HepG2 (cell line): ENCODE measurements around the gene ZNF620. TPM values are rescaled to one million over a fixed set of nuclear protein-coding genes. Genes with fewer than 3 reads are reported as not detected.
A peak's percentile ranks its signal among the peaks of the same experiment; 100 is the strongest.

Experiments used
- ATAC-seq: fragments of 200-7000 bp; cut with Tn5 transposase; 3 replicates; pipeline ENCODE4 v1.9.1; 2020; ENCODE audit warnings: mild to moderate bottlenecking, moderate library complexity
- BruUV-seq: library from RNA; stranded (reverse); fragments of 400-500 nt; replicated peaks from 2 replicates; lab custom pipeline; 2021; lab: Mats Ljungman, UMichigan
- CTCF ChIA-PET: fragments of 300-600 bp; formaldehyde crosslinking; extraction: SDS; loops from one replicate; lab custom pipeline; 2021; ENCODE audit warnings: low total read pairs, inconsistent platforms, low intra/inter-chr PET ratio; lab: Yijun Ruan, JAX
- POLR2A ChIA-PET: fragments of 350-600 bp; sonication (Branson Sonifier 250); formaldehyde crosslinking; loops from one replicate; lab custom pipeline; 2020; ENCODE audit warnings: antibody characterized with exemption, inconsistent platforms; lab: Yijun Ruan, JAX
- DNase-seq: peaks from one replicate; pipeline ENCODE4 v3.0.0-alpha.2; 2015; ENCODE audit warnings: low spot score
- FAIRE-seq: peaks from 3 replicates; lab custom pipeline; 2011; peaks lifted over from hg19 to GRCh38; lab: Jason Lieb, UNC
- H2AFZ ChIP-seq: one replicate; pipeline ENCODE4 v1.6.1; 2011; ENCODE audit warnings: low read length, inconsistent platforms
- H3K27ac ChIP-seq: fragments of 300-600 bp; 3 replicates; pipeline ENCODE4 v1.8.0; 2011; ENCODE audit warnings: mixed run types, mild to moderate bottlenecking, mixed read lengths, low read length, inconsistent platforms; ENCODE audit not compliant: insufficient read depth; ENCODE audit errors: extremely low read length
- H3K27me3 ChIP-seq, 2 experiments: fragments of 200-600 bp in 1 of 2; 2 replicates in 1 of 2; 3 replicates in 1 of 2; pipeline versions ENCODE4 v1.6.0 to v1.8.0; 2011; ENCODE audit warnings: low read length in 2 of 2, mild to moderate bottlenecking in 2 of 2, moderate library complexity in 2 of 2, inconsistent platforms in 1 of 2; ENCODE audit not compliant: insufficient read depth in 2 of 2, control insufficient read depth in 1 of 2
- H3K36me3 ChIP-seq, 2 experiments: fragments of 200-600 bp in 1 of 2; replicated peaks in 1 of 2; 2 replicates in 1 of 2; 3 replicates in 1 of 2; pipeline versions ENCODE4 v1.5.1 to v1.8.0; 2011; ENCODE audit warnings: low read length in 2 of 2, inconsistent platforms in 1 of 2; ENCODE audit not compliant: insufficient read depth in 2 of 2, control insufficient read depth in 1 of 2
- H3K4me1 ChIP-seq: 2 replicates; pipeline ENCODE4 v1.5.1; 2012; ENCODE audit warnings: low read length, inconsistent platforms; ENCODE audit not compliant: insufficient read depth
- H3K4me2 ChIP-seq: 2 replicates; pipeline ENCODE4 v1.6.0; 2011; ENCODE audit warnings: low read depth, low read length, inconsistent platforms
- H3K4me3 ChIP-seq, 3 experiments: fragments of 200-600 bp in 1 of 3; sonication (generic), shearing (Covaris generic) in 1 of 3; replicated peaks in 1 of 3; 2 replicates each; pipeline ENCODE4 v1.5.1; 2011 to 2016; ENCODE audit warnings: low read length in 3 of 3, inconsistent platforms in 2 of 3, low read depth in 2 of 3, mild to moderate bottlenecking in 2 of 3, control low read depth in 1 of 3, mixed read lengths in 1 of 3; ENCODE audit not compliant: insufficient read depth in 1 of 3
- H3K79me2 ChIP-seq: one replicate; pipeline ENCODE4 v1.6.1; 2011; ENCODE audit warnings: low read length, inconsistent platforms; ENCODE audit not compliant: insufficient read depth
- H3K9ac ChIP-seq: 2 replicates; pipeline ENCODE4 v1.6.0; 2011; ENCODE audit warnings: mild to moderate bottlenecking, low read depth, low read length, inconsistent platforms; ENCODE audit not compliant: insufficient read depth
- H3K9me3 ChIP-seq: 2 replicates; pipeline ENCODE4 v1.5.1; 2012; ENCODE audit warnings: mild to moderate bottlenecking, low read length
- H4K20me1 ChIP-seq: 2 replicates; pipeline ENCODE4 v1.6.0; 2011; ENCODE audit warnings: inconsistent platforms, mild to moderate bottlenecking, low read length, moderate library complexity; ENCODE audit not compliant: insufficient read depth
- ADNP ChIP-seq: sonication (generic); formaldehyde crosslinking; IDR thresholded peaks from 2 replicates; pipeline ENCODE4 v1.4.0; 2020; ENCODE audit warnings: missing genetic modification reagents
- HNF4A ChIP-seq: sonication (generic); formaldehyde crosslinking; IDR thresholded peaks from 2 replicates; pipeline ENCODE4 v1.4.0; 2020; ENCODE audit warnings: missing genetic modification reagents
- HOXD1 ChIP-seq: sonication (generic); formaldehyde crosslinking; IDR thresholded peaks from 2 replicates; pipeline ENCODE4 v1.5.0; 2020; ENCODE audit warnings: missing genetic modification reagents
- JDP2 ChIP-seq: sonication (generic); formaldehyde crosslinking; IDR thresholded peaks from 2 replicates; pipeline ENCODE4 v1.8.1; 2022; ENCODE audit warnings: missing genetic modification reagents, borderline replicate concordance
- MAX ChIP-seq: IDR thresholded peaks from 2 replicates; pipeline ENCODE4 v1.6.1; 2012; ENCODE audit warnings: inconsistent platforms
- NCOR1 ChIP-seq: fragments of 200-600 bp; sonication (generic); IDR thresholded peaks from 2 replicates; pipeline ENCODE4 v1.7.0; 2017; ENCODE audit warnings: antibody characterized with exemption, low read length, borderline replicate concordance
- RBFOX2 ChIP-seq: fragments of 200-400 bp; formaldehyde crosslinking; IDR thresholded peaks from 2 replicates; pipeline ENCODE4 v1.6.1; 2017; ENCODE audit warnings: low read depth, mild to moderate bottlenecking, low read length
- SAP130 ChIP-seq: IDR thresholded peaks from 2 replicates; pipeline ENCODE4 v1.6.1; 2016; ENCODE audit warnings: low read depth
- ZBTB38 ChIP-seq: sonication (generic); formaldehyde crosslinking; IDR thresholded peaks from 2 replicates; pipeline ENCODE4 v1.5.1; 2020; ENCODE audit warnings: mild to moderate bottlenecking, missing genetic modification reagents
- ZFYVE20 ChIP-seq: sonication (generic); formaldehyde crosslinking; IDR thresholded peaks from 2 replicates; pipeline ENCODE4 v1.8.0; 2023; ENCODE audit warnings: low read depth, mild to moderate bottlenecking, moderate library complexity, missing genetic modification reagents, borderline replicate concordance
- ZNF644 ChIP-seq: IDR thresholded peaks from 2 replicates; pipeline ENCODE4 v1.6.1; 2016; ENCODE audit warnings: low read depth
- WGBS: methylation state at CpG from one replicate; pipeline ENCODE4 v1.1.6; 2017; ENCODE audit warnings: low lambda C conversion rate; 5-methylcytosine and 5-hydroxymethylcytosine counted together
- in situ Hi-C: cut with HindIII; loops from 2 replicates; pipeline ENCODE4 v1.10.0; 2017; ENCODE audit warnings: low pct_unique_long_range_greater_than_20kb; ENCODE audit not compliant: extremely low pct_ligation_motif_present
- intact Hi-C: fragments of 100-400 bp; cut with micrococcal nuclease; formaldehyde crosslinking; loops from one replicate; pipeline ENCODE4 v1.10.0; 2022; ENCODE audit not compliant: unreplicated experiment
- polyA plus RNA-seq, 8 experiments: library from polyadenylated mRNA; depleted of rRNA in 3 of 8; stranded (reverse) in 7 of 8; unstranded in 1 of 8; fragments of >200 nt; fragmentation: Illumina TruSeq in 4 of 8; extraction: Trizol in 4 of 8; gene quantifications; 2 replicates each; pipeline versions ENCODE4 v1.2.1 to v1.2.3, GENCODE V29; 2011 to 2016; ENCODE audit warnings: low read depth in 4 of 8, missing spikeins in 1 of 8, mixed read lengths in 1 of 8; ENCODE audit not compliant: insufficient read depth in 1 of 8
- total RNA-seq, 5 experiments: library from RNA; depleted of rRNA; stranded (reverse); fragments of >200 nt; fragmentation: Illumina TruSeq; extraction: Trizol; gene quantifications; 2 replicates each; pipeline ENCODE4 v1.2.3, GENCODE V29; 2016; ENCODE audit warnings: low read depth in 1 of 5
- TF ChIP-seq, protein P1 (sequence below): sonication (generic); formaldehyde crosslinking; IDR thresholded peaks from 2 replicates; pipeline ENCODE4 v1.5.0; 2020; ENCODE audit warnings: mild to moderate bottlenecking, missing genetic modification reagents, borderline replicate concordance

ZNF620 gene
- total and polyA plus RNA-seq, 2 of the 13 experiments (the other 11 are each of a cell fraction or from before 2014, with no cell fraction given): 2.3 to 12.2 TPM

GRCh38 chr3:40458473-40458872, 47.4 kb upstream of the ZNF620 start:
- H3K27me3 ChIP-seq: no peaks in the 10 kb centered on the region; a peak in 1 of 5 replicates
- BruUV-seq: no TSS peak
- no peak for TF ChIP-seq JDP2
- TF ChIP-seq ZBTB38 (CRISPR knock-in tag): 0 out of 2 replicates have a peak, but pooled peaks have one; percentile 29
- no peak for TF ChIP-seq HOXD1
- TF ChIP-seq MAX: peak; percentile 22; the same call in 1 of the 2 replicates
- TF ChIP-seq, protein P1, sequence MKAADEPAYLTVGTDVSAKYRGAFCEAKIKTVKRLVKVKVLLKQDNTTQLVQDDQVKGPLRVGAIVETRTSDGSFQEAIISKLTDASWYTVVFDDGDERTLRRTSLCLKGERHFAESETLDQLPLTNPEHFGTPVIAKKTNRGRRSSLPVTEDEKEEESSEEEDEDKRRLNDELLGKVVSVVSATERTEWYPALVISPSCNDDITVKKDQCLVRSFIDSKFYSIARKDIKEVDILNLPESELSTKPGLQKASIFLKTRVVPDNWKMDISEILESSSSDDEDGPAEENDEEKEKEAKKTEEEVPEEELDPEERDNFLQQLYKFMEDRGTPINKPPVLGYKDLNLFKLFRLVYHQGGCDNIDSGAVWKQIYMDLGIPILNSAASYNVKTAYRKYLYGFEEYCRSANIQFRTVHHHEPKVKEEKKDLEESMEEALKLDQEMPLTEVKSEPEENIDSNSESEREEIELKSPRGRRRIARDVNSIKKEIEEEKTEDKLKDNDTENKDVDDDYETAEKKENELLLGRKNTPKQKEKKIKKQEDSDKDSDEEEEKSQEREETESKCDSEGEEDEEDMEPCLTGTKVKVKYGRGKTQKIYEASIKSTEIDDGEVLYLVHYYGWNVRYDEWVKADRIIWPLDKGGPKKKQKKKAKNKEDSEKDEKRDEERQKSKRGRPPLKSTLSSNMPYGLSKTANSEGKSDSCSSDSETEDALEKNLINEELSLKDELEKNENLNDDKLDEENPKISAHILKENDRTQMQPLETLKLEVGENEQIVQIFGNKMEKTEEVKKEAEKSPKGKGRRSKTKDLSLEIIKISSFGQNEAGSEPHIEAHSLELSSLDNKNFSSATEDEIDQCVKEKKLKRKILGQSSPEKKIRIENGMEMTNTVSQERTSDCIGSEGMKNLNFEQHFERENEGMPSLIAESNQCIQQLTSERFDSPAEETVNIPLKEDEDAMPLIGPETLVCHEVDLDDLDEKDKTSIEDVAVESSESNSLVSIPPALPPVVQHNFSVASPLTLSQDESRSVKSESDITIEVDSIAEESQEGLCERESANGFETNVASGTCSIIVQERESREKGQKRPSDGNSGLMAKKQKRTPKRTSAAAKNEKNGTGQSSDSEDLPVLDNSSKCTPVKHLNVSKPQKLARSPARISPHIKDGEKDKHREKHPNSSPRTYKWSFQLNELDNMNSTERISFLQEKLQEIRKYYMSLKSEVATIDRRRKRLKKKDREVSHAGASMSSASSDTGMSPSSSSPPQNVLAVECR (CRISPR knock-in tag): peak; percentile 16; the same call in 1 of the 2 replicates
- TF ChIP-seq SAP130 (CRISPR knock-in tag): 0 out of 2 replicates have a peak, but pooled peaks have one; percentile 15
- TF ChIP-seq RBFOX2: peak; percentile 61
- TF ChIP-seq ADNP (CRISPR knock-in tag): no peak
- no peak for TF ChIP-seq ZFYVE20 (CRISPR knock-in tag)
- TF ChIP-seq HNF4A (CRISPR knock-in tag): peak; percentile 56
- 0 out of 2 replicates have a peak, but pooled peaks have one; percentile 21 for TF ChIP-seq NCOR1
- no peak for TF ChIP-seq ZNF644 (CRISPR knock-in tag)
- no peaks in the 10 kb centered on the region for H3K9me3 ChIP-seq
- H3K4me2 ChIP-seq: peak overlapping the region; percentile 85
- ChIA-PET CTCF (no interaction called here), POLR2A (interaction anchor here (0.6 to 3.9 kb wide), 4 partner anchors 18 to 1594 kb away, joined by 4 to 37 read pairs (median 12); partner anchors contain the start of genes ZNF619, ZNF620 and ZNF621)
- H2AFZ ChIP-seq: no peak overlapping the region
- H3K4me3 ChIP-seq: peak overlapping the region; percentile 80 to 98 (median 84)
- DNase-seq (no peak), FAIRE-seq (peak; percentile 4), ATAC-seq (no peak)
- H3K9ac ChIP-seq: peak overlapping the region; percentile 98
- WGBS: 48% methylated on average over 4 of the region's 4 CpGs
- peak overlapping the region; percentile 86 for H3K27ac ChIP-seq
- peaks cover 21% of the 10 kb centered on the region for H4K20me1 ChIP-seq
- peaks cover 8 to 32% of the 10 kb centered on the region in 2 experiments for H3K36me3 ChIP-seq
- peaks cover 49% of the 10 kb centered on the region for H3K4me1 ChIP-seq
- intact Hi-C loops (loop anchor here (5.0 to 10.0 kb wide), 2 partner anchors 49 to 646 kb away; partner anchors contain the start of gene ZNF620), in situ Hi-C loops (loop anchor here (10.0 kb wide), 1 partner anchor 144 kb away; no protein-coding TSS in a partner anchor)
- H3K79me2 ChIP-seq: peaks cover 33% of the 10 kb centered on the region
